22Rv1 (cell line): ENCODE data around the gene LMNB1.
A peak's percentile ranks its signal among the peaks of the same experiment; 100 is the strongest.
"Not testable (repeated sequence)": the region's sequence is repeated elsewhere in the genome, so short reads cannot be mapped to it uniquely, and the experiment has no call there.

Source experiments
- H3K27ac ChIP-seq: fragments of 450-650 bp; 2 replicates; pipeline ENCODE4 v1.5.1; 2017
- CTCF ChIP-seq: fragments of 450-650 bp; IDR thresholded peaks from 2 replicates; pipeline ENCODE4 v1.5.1; 2017; ENCODE audit warnings: mild to moderate bottlenecking
- ZFX ChIP-seq: fragments of 450-650 bp; IDR thresholded peaks from 2 replicates; pipeline ENCODE4 v1.6.1; 2017; ENCODE audit warnings: antibody characterized with exemption, borderline replicate concordance

LMNB1 gene

GRCh38 chr5:126757713-126758357, 19.1 kb upstream of the LMNB1 start:
- no peak for TF ChIP-seq ZFX
- no peak for TF ChIP-seq CTCF
- no peak overlapping the region for H3K27ac ChIP-seq

GRCh38 chr5:126763371-126763770, 13.6 kb upstream of the LMNB1 start:
- TF ChIP-seq ZFX: no peak
- no peak for TF ChIP-seq CTCF
- no peak overlapping the region for H3K27ac ChIP-seq

GRCh38 chr5:126769703-126770102, 7.2 kb upstream of the LMNB1 start:
- TF ChIP-seq CTCF (no peak), ZFX (no peak)
- no peak overlapping the region for H3K27ac ChIP-seq

- H3K27ac ChIP-seq: not testable (repeated sequence)
These were observed 3.4 kb upstream of the LMNB1 start for GRCh38 chr5:126773536-126773935.

- H3K27ac ChIP-seq: peak overlapping the region; percentile 99; the same call in 1 of the 2 replicates
These were observed 2.3 kb upstream of the LMNB1 start for GRCh38 chr5:126774595-126774994.

GRCh38 chr5:126777257-126777974, 480 bp downstream of the LMNB1 start:
- H3K27ac ChIP-seq: peak overlapping the region; percentile 99
- TF ChIP-seq ZFX (no peak), CTCF (no peak)

- peak overlapping the region; percentile 99 for H3K27ac ChIP-seq
- TF ChIP-seq ZFX (no peak), CTCF (no peak)
These were observed 1.2 kb downstream of the LMNB1 start for GRCh38 chr5:126777975-126778674.

GRCh38 chr5:126778675-126779403, 1.9 kb downstream of the LMNB1 start:
- no peak for TF ChIP-seq ZFX
- no peak for TF ChIP-seq CTCF
- H3K27ac ChIP-seq: peak overlapping the region; percentile 99
